Uterus (tissue), 2 donors: Measurements from ENCODE around the gene ENO1.

ENCODE experiments used
- CTCF ChIP-seq, 4 experiments: fragments of 200-600 bp in 2 of 4; fragments of 450-650 bp in 2 of 4; sonication (generic) in 2 of 4; IDR thresholded peaks; one replicate each; pipeline ENCODE4 v1.5.1; 2016 to 2019; ENCODE audit warnings: antibody characterized with exemption in 4 of 4, mild to moderate bottlenecking in 2 of 4, moderate library complexity in 1 of 4
- POLR2A ChIP-seq, 2 donors: fragments of 450-650 bp; IDR thresholded peaks; one replicate each; pipeline ENCODE4 v1.6.1; 2016; ENCODE audit warnings: antibody characterized with exemption in 2 of 2, mild to moderate bottlenecking in 1 of 2, moderate library complexity in 1 of 2

GRCh38 chr1:8910331-8910730 lies 31.8 kb upstream of the ENO1 start:
- TF ChIP-seq CTCF (IDR thresholded peaks at IDR 0.05) = no peak
- no peak for TF ChIP-seq POLR2A (IDR thresholded peaks at IDR 0.05)
